GM19239 (cell line): ENCODE measurements around the gene MUC5B.
"Not testable (repeated sequence)": the region's sequence is repeated elsewhere in the genome, so short reads cannot be mapped to it uniquely, and the experiment has no call there.

Experiments
- DNase-seq: peaks from one replicate; pipeline ENCODE4 v3.0.0; 2011; ENCODE audit warnings: low spot score; ENCODE audit not compliant: insufficient read length
- FAIRE-seq: peaks from 2 replicates; lab custom pipeline; 2011; peaks lifted over from hg19 to GRCh38; lab: Jason Lieb, UNC

The MUC5B gene

GRCh38 chr11:1201395-1202153 lies 21.3 kb upstream of the MUC5B start:
- no peak for DNase-seq
- FAIRE-seq, result no peak

DNA sequence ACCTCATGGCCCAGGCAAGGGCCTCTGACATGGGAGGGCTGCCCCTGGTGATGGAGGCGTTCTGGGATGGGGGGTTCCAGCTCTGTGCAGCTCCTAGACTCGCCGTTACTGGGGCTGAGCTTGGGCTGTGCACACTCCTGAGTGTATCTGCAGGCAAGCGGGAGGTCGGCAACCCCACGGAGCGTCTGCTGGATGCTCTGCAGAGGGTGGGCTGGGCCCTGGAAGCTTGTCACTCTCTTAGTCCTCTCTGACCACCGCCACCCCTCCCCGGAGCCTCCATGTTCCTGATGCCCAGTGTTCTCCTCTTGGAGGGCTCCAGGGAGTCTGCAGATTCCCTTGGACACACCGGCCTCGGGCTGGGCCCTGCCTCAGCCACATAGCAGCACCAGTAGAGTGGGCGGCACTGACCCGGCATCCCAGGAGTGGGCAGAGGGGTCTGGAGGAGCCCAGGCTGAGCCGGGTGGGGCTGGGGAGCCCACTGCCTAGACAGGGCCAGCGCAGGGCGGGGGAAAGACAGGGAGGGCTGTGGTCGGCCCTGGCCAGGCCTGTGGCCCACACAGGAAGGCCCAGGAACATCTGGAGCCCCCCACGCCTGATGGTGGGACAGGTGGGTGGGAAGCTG lies 20.6 kb upstream of the MUC5B start:
- no peak for DNase-seq
- FAIRE-seq, result no peak

- peak; percentile 96 for DNase-seq
Observed at GRCh38 chr11:1202776-1203504, 19.9 kb upstream of the MUC5B start.

GRCh38 chr11:1203505-1204271 lies 19.2 kb upstream of the MUC5B start:
- no peak for DNase-seq
- no peak for FAIRE-seq

More at GRCh38 chr11:1202776-1203504, 19.9 kb upstream of the MUC5B start:
- no peak for FAIRE-seq

- DNase-seq (no peak), FAIRE-seq (no peak)
Observed at GRCh38 chr11:1204381-1205101, 18.3 kb upstream of the MUC5B start.

DNA sequence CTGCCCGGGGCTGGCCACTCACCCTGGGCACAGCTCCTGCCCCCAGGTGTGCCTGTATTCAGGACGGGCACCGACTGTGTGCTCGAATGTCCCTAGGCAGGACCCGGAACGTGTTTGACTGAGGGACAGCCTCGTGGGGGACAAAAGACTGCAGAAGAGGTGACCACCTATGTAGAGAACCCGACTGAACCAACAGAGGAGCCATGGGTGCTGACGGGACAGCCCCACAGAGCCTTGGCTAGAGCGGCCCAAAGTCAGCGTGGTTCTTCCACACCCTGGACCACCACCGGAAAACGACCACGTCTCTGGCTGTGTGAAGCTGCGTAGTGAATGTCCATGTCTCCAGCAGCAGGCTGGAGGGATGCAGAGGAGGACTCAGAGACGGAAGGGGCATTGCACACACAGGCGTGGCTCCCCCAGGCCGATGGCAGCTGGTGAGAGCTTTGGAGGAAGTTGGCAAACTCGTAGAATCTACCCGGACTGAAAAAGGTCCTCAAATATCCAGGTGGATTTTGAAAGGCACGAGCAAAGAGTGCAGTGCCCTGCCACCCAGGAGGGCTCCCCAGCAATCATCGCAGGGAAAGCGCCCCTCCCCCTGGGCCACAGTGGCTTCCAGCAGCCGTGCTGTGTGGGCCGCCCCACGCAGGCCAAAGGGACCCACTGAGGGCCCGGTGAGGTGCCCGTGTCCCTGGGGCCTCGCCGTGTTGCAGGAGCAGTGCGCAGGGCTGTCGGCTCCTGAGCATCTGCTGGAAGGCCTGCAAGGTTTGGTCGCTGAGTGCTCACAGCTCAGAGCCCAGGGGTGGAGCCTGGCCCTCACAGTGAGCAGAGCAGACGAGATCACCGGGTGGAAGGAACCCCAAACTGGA lies 17.5 kb upstream of the MUC5B start:
- DNase-seq (no peak), FAIRE-seq (no peak)

GRCh38 chr11:1205987-1206331 lies 16.9 kb upstream of the MUC5B start:
- no peak for FAIRE-seq
- DNase-seq, result no peak

DNA sequence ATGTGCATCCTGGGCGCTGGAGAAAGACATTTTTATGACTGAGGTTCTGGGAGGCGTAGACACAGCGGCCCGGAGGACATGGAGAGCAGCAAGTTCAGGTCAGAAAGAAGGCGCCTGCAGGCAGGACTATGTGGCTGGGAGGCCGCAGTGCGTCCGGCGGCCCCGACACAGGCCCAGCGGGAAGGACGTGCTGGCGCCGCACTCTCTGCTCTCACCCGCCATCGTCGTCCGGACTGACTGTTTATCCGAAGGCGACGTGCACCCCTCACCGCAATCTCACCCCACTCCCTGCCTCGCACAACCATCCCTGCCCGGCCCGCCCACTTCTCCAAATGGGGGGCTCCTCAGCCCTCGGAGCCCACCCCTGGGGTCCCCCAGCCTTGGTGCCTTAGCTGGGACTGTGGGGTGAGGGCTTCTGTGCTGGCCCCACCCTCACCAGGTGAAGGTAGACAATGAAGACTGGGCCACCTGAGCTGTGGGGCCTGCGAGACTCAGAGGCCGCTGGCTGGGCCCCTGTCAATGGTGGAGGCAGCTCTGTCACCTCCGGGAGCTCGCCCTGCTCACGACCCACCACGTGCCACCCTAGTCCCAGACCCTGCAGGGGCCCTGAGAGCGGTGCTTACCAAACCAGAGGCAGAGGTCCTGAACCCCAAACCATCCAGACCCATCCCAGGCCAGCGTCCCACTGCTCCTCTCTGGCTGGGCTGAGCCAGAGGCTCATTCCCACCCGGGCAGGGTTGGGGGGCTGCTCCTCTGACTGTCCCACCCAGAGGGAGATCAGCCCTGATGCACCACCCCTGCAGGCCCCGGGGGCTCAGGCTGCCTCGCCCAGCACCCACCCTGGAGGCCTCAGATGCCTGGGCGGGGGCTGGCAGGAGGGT lies 16.2 kb upstream of the MUC5B start:
- DNase-seq, result no peak
- no peak for FAIRE-seq

GRCh38 chr11:1207401-1208143 lies 15.3 kb upstream of the MUC5B start:
- no peak for DNase-seq
- no peak for FAIRE-seq

DNA sequence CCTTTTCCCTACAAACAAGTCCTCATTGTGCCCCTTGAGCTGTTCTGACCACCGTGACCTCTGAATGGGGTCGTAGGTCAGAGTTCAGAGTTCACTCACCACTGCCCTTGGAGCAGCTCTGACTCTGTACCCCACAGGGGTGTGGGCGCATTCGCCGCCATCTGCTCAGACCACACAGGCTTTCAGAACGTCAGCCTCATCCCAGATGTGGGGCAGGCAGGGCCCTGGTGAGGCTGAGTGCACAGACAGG lies 14.8 kb upstream of the MUC5B start:
- FAIRE-seq, result no peak
- no peak for DNase-seq

- no peak for DNase-seq
- no peak for FAIRE-seq
Observed at GRCh38 chr11:1208394-1209261, 14.2 kb upstream of the MUC5B start.

DNA sequence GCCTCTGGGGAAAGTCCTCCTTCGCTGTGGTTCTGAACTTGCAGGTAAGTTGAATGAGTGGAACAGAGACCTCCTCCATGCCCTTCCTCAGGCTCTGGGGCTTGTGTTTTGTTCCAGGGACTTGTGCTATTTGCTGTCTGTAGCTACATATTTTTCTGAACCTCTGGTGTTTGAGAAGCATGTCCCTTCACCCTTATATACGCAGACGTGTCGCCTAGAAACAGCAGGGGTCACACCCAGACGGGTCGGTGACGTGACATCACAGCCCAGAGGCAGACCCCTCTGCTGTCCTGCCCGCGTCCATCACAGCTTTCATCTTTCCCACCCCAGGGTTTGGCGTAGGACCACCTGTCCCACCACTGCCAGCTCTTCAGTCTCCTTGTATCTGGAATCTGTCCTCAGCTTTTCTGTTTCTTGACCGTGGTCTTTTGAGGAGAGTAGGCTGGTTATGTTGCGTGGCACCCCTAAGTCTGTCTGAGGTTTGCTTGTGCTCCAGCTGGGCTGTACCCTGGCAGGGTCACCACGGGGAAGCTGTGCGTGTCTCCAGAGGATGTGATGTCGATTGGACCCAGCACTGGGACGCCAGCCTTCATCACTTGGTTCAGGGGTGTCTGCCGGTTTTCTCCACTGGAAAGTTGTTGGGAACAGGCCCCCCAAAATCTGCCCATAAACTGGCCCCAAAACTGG lies 13.4 kb upstream of the MUC5B start:
- FAIRE-seq, result no peak
- no peak for DNase-seq

- FAIRE-seq, result no peak
Observed at GRCh38 chr11:1211838-1212237, 11.0 kb upstream of the MUC5B start.

GRCh38 chr11:1215826-1216225 lies 7.0 kb upstream of the MUC5B start:
- not testable (repeated sequence) for FAIRE-seq, DNase-seq

More at GRCh38 chr11:1211838-1212237, 11.0 kb upstream of the MUC5B start:
- no peak for DNase-seq

DNA sequence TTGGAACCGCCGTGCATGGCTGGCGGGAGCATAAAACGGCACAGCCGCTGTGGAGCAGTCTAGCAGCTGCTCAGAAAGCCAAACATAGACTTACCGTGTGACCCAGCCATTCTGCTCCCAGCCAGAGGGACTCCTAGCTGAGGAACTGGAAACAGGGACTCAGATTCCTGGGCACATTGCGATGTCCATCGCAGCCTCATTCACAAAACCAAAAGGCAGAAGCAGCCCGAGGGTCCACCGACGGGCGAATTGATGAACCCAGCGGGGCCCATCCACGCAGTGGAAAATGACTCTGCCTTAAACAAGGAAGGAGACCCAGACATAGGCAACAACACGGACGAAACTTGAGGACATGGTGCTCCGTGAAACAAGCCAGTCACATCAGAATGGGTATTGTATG lies 5.7 kb upstream of the MUC5B start:
- DNase-seq (no peak), FAIRE-seq (no peak)

DNA sequence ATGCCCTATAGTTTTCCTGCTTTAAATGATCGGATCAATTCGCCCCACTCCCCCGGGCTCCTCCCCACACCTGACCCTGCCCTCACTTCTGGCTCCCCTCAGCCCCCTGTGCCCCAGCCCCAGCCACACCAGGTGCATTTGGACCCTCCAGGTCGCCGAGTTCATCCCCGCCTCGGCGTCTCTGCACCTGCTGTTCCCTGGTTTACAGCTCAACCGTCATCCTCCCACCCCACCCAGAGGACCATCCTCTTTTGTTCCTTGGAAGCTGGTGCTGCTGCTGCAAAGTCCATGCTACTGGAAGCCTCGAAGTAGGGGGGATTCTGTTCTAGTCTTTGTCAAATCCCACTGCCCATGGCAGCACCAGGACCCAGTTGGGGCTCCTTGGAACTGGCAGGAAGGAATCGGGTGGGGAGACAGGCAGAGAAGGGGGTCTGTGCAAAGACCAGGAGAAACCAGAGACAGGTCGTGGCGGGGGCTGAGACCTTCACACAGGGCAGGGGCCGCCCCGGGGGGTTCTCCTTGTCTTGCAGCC lies 4.5 kb upstream of the MUC5B start:
- DNase-seq, result no peak

More for the DNA sequence above, 4.5 kb upstream of the MUC5B start:
- no peak for FAIRE-seq
